Measurements from ENCODE around the gene PUM1.

DNA sequence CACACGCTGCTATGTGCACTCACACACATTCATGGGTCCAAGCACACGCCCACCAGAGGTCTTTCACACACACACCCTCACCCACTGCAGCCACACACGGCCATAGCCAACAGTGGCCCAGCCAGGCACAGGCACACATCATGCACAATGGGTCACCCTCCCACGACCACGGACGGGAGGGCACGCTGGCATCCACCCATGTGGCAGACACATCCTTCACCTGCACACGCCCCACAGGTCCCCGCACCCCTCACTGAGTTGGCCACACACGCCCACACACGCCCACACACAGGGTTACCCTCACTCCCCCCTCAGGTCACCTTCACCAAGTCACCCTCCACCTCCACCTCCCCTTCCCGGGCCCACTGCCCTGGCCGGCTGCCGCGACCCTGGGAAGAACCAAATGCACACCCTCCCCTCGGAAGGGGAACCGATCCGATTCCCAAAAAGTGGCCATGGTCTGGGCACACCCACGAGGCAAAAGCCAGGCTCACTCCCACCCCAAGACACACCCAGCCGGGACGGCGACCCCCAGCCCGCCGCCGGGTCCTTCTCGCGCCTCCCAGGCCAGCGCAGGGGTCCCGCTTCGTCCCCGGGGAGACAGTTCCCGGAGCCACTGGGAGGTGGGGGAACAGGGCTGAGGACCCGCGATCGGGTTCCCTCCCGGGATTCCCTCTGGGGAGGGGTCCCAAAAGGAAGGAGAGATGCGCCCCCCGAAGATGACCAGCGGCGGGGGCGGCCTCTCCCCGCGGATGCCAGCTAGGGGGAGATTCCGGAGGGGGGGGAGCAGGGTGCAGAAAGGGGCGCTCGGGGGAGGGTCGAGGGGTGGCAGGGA, 157.8 kb downstream of the PUM1 start:
- TF ChIP-seq, protein P1, sequence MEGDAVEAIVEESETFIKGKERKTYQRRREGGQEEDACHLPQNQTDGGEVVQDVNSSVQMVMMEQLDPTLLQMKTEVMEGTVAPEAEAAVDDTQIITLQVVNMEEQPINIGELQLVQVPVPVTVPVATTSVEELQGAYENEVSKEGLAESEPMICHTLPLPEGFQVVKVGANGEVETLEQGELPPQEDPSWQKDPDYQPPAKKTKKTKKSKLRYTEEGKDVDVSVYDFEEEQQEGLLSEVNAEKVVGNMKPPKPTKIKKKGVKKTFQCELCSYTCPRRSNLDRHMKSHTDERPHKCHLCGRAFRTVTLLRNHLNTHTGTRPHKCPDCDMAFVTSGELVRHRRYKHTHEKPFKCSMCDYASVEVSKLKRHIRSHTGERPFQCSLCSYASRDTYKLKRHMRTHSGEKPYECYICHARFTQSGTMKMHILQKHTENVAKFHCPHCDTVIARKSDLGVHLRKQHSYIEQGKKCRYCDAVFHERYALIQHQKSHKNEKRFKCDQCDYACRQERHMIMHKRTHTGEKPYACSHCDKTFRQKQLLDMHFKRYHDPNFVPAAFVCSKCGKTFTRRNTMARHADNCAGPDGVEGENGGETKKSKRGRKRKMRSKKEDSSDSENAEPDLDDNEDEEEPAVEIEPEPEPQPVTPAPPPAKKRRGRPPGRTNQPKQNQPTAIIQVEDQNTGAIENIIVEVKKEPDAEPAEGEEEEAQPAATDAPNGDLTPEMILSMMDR (IDR thresholded peaks at IDR 0.05; ENCODE audit: low read depth, low read length, missing input control) = no peak
- TF ChIP-seq, protein P2, sequence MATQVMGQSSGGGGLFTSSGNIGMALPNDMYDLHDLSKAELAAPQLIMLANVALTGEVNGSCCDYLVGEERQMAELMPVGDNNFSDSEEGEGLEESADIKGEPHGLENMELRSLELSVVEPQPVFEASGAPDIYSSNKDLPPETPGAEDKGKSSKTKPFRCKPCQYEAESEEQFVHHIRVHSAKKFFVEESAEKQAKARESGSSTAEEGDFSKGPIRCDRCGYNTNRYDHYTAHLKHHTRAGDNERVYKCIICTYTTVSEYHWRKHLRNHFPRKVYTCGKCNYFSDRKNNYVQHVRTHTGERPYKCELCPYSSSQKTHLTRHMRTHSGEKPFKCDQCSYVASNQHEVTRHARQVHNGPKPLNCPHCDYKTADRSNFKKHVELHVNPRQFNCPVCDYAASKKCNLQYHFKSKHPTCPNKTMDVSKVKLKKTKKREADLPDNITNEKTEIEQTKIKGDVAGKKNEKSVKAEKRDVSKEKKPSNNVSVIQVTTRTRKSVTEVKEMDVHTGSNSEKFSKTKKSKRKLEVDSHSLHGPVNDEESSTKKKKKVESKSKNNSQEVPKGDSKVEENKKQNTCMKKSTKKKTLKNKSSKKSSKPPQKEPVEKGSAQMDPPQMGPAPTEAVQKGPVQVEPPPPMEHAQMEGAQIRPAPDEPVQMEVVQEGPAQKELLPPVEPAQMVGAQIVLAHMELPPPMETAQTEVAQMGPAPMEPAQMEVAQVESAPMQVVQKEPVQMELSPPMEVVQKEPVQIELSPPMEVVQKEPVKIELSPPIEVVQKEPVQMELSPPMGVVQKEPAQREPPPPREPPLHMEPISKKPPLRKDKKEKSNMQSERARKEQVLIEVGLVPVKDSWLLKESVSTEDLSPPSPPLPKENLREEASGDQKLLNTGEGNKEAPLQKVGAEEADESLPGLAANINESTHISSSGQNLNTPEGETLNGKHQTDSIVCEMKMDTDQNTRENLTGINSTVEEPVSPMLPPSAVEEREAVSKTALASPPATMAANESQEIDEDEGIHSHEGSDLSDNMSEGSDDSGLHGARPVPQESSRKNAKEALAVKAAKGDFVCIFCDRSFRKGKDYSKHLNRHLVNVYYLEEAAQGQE (IDR thresholded peaks at IDR 0.05) = no peak
- TF ChIP-seq, protein P3, sequence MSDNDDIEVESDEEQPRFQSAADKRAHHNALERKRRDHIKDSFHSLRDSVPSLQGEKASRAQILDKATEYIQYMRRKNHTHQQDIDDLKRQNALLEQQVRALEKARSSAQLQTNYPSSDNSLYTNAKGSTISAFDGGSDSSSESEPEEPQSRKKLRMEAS (IDR thresholded peaks at IDR 0.05) = no peak
- TF ChIP-seq, protein P4, sequence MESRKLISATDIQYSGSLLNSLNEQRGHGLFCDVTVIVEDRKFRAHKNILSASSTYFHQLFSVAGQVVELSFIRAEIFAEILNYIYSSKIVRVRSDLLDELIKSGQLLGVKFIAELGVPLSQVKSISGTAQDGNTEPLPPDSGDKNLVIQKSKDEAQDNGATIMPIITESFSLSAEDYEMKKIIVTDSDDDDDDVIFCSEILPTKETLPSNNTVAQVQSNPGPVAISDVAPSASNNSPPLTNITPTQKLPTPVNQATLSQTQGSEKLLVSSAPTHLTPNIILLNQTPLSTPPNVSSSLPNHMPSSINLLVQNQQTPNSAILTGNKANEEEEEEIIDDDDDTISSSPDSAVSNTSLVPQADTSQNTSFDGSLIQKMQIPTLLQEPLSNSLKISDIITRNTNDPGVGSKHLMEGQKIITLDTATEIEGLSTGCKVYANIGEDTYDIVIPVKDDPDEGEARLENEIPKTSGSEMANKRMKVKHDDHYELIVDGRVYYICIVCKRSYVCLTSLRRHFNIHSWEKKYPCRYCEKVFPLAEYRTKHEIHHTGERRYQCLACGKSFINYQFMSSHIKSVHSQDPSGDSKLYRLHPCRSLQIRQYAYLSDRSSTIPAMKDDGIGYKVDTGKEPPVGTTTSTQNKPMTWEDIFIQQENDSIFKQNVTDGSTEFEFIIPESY (IDR thresholded peaks at IDR 0.05) = no peak
- TF ChIP-seq YY1 (IDR thresholded peaks at IDR 0.05) (no peak), RAD21 (IDR thresholded peaks at IDR 0.05) (no peak), SP1 (IDR thresholded peaks at IDR 0.05) (no peak), HNF4A (conservative IDR thresholded peaks at IDR 0.05) (no peak), HNF4G (IDR thresholded peaks at IDR 0.05) (no peak), NR2F2 (IDR thresholded peaks at IDR 0.05) (no peak), TAF1 (conservative IDR thresholded peaks at IDR 0.05) (no peak)
